Ammon's horn (tissue), 1 donor: ENCODE data around the gene ADGRG3.

Experiments
- DNase-seq: peaks from one replicate; pipeline ENCODE4 v3.0.0-alpha.2; 2016; ENCODE audit warnings: low spot score

The ADGRG3 gene, protein sequence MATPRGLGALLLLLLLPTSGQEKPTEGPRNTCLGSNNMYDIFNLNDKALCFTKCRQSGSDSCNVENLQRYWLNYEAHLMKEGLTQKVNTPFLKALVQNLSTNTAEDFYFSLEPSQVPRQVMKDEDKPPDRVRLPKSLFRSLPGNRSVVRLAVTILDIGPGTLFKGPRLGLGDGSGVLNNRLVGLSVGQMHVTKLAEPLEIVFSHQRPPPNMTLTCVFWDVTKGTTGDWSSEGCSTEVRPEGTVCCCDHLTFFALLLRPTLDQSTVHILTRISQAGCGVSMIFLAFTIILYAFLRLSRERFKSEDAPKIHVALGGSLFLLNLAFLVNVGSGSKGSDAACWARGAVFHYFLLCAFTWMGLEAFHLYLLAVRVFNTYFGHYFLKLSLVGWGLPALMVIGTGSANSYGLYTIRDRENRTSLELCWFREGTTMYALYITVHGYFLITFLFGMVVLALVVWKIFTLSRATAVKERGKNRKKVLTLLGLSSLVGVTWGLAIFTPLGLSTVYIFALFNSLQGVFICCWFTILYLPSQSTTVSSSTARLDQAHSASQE

DNA sequence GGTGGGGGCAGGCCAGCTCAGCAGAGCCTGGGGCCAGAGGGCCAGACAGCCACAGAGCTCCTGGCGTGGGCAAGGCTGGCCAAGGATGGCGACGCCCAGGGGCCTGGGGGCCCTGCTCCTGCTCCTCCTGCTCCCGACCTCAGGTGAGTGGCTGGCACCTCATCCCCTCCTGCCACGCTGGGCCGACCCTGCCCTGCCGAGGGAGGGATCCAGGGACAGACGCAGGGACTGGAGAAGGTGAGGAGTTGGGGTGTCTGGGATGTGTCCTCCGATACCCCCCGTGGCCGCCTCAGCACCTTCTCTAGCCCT lies at the start of gene ADGRG3:
TSS of gene ADGRG3 (plus strand) at position 44 of the 309 bp plus-strand sequence. CDS start at position 86, 42 bp downstream.
- no peak for DNase-seq

DNA sequence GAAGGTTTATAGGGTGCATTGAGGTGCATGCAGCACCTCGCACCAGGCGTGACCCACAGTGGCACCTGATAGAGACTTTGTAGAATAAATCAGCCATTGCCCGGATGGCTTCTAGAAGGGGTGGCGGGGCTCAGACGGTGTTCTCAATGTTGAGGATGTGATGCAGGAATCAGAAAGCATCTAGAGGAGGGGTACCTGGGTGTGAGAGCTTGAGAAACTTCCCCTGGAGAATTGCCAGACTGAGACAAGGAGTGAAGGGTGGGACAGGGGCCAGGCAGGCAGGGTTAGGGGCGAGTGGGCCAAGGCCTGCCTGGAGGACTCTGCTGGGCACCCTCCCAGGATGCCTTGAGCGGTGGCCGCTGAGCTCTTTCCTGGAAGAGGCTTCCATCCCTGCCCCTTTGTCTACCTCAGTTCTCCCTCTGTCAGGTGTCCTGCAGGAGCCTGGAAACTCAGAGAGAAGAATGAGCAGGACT lies 48.9 kb upstream of the ADGRG3 start:
- DNase-seq: no peak

DNA sequence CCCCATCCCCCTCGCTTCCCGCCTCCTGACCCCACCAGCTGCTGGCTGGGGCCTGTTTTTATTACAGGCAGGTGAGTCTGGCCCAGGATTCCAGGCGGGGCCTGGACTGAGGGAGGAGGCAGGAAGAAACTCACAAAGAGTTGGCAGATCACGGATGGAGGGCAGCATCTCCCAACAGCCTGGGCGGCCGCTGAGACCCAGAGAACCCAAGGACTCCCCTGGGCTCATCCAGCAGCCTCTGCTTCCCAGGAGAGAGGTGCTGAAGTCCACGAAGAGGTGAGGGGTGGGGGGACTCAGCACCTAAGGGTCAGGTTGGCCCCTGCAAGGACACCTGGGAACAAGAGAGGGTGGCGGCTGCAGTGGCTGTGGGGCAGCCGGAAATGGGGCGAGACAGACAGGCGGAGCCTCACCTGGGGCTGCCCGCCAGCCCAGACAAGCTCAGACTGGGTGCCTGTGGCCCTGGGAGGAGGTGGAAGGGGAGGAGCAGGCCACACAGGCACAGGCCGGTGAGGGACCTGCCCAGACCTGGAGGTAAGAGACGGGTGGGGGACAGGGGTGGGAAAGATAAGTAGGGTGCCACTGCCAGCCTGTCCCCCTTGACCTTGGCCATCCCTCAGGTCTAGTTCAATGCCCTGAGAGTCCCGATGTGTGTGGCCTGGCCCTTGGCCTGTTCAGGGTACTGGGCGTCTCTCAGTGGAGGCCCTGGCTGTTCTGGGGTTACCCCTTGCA lies 48.3 kb upstream of the ADGRG3 start:
- no peak for DNase-seq

DNA sequence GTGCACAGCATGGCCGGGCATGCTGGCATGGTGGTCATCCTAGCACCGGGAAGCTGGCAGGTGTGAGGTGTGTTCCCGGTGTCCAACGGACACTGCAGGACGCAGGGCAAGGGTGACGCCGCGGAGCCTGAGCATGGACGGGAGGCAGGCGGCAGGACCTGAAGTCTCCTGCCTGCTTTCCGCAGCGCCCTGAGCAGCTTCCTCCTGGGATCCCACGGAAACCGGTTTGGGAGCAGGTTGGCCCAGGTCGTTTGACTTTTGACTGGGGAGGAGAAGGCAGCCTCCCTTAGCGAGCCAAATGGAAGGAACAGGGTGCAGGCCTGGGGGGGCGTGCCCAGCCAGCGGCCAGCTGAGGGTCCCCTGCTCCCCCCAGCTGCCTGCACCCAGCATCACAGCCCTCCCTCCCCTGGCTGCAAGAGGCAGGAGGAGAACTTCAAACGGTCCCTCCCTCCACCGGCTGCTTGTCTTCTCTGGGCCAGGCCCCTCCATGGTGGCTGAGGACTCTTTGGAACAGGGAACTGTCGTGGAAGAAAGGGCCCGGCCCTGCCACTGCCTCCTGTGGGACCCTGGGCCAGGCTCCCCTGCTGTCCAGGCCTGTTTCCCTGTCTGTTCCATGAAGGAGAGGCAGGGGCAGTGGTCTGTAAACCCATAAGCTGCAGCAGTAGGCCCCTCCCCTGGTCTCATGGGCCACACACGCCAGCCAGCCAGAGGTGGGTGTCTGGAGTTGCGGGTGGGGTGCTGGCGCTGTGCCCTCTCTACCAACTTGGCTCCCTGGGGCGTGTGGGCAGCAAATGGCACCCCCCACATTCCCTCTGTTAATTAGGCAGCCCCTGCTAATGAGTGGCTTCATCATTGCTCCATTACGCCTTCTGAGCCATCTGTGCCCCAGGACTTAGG lies 47.5 kb upstream of the ADGRG3 start:
- DNase-seq: no peak

- no peak for DNase-seq
These were observed 46.4 kb upstream of the ADGRG3 start for GRCh38 chr16:57621521-57622271.

GRCh38 chr16:57622361-57623250 lies 45.5 kb upstream of the ADGRG3 start:
- DNase-seq: no peak

GRCh38 chr16:57623251-57624043 lies 44.7 kb upstream of the ADGRG3 start:
- DNase-seq: peak; percentile 90

- DNase-seq: no peak
These were observed 43.9 kb upstream of the ADGRG3 start for GRCh38 chr16:57624044-57624688.

- peak; percentile 90 for DNase-seq
These were observed 43.2 kb upstream of the ADGRG3 start for GRCh38 chr16:57624806-57625500.

- DNase-seq: no peak
These were observed 41.5 kb upstream of the ADGRG3 start for GRCh38 chr16:57626420-57627170.

GRCh38 chr16:57627184-57627871 lies 40.8 kb upstream of the ADGRG3 start:
- DNase-seq: no peak

DNA sequence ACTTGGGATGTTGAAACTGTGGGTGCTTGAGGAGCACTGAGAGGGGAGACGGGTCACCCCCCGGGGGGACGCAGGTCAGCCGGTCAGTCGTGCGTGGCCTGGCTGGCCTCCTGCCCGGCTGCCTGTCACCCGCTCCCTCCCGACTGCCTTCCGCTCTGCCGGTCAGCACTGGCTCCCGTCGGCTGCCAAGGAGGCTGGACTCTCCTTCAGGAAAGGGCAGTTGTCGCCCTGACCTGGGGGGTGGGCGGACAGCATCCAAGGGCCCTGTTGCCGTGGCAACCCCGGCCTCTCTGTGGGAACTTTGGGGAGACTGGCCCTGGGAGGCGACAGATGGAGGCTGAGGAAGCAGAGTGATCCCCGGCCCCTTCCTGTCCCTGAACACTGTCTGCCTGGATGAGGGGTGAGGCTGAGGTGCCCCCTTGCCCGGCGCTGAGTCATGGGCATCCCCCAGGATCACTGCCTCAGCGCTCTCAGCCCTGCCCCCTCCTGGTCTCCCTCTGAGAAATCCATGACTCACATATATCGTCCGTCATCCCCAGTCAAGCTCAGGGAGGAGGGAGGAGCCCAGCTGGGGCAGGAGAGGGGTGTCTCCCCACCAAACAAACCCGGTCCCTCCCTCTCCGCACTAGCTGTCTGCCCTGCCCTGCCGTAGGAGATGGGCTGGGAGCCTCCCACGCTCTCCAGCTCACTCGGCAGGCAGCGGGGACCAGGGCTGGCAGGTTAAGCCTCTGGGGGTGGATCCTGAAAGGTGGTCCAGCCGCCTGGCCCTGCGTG lies 39.9 kb upstream of the ADGRG3 start, which contains the start of gene ADGRG1:
TSS of gene ADGRG1 (plus strand) at position 623 of the 774 bp plus-strand sequence. CDS start 21,658 bp downstream, outside the sequence.
- peak; percentile 90 for DNase-seq

GRCh38 chr16:57628783-57629293 lies 39.3 kb upstream of the ADGRG3 start:
- no peak for DNase-seq

DNA sequence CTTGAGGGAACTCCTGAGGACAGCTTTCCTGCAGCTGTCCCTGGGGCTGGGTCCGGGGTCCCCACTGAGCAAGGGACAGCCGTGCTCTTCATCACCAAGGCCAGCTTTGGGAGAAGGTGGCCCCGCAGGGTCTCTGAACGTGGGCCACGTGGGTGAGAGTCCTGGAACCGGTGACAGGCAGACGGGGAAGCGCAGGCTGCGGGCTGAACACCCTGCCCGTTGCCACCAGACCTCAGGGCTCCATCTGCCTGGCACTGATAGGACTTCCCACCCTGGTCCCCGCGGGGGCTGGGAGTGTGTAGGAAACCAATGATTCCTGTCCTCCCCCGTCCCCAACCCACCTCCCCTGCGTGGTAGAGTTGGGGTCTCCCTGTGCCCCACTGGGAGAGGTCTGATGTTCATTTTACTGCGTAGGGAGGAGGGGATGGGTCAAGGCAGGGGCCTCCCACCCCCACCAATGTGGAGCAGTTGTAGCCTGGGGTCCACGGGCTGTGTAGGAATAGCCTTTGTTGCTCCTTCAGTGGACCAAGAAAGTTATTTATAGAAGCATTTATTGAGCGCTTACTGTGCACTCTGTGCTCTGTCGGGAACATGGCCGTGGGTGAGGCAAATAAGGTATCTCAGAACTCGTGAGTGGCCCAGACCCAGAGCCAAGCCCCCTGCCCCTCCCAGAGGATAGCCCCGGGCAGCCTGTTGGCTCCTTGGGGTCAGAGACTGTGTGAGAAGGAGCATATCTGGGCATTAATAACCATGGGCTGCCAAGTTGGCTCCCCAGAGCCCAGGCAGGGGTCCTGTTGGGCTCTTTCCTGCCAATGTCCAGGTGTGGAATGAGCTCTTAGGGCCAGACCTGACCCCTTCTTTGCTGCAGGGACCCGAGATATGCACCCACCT lies 38.3 kb upstream of the ADGRG3 start:
- DNase-seq: no peak

GRCh38 chr16:57630407-57630797 lies 37.7 kb upstream of the ADGRG3 start:
- DNase-seq: no peak
